Activated CD8-positive, alpha-beta T cell treated with anti-CD3 and anti-CD28 coated beads for 36 hours (primary cell): Measurements from ENCODE around the gene RDH8. TPM values are rescaled to one million over a fixed set of nuclear protein-coding genes. Genes with fewer than 3 reads are reported as not detected.

Experiments used
- ATAC-seq: fragments of 200-7000 bp; cut with Tn5 transposase; one replicate; pipeline ENCODE4 v1.10.0; 2021; ENCODE audit warnings: mild to moderate bottlenecking, moderate library complexity
- CTCF ChIA-PET: fragments of 350-600 bp; sonication (Branson Sonifier 250); formaldehyde crosslinking; loops from one replicate; lab custom pipeline; 2021; ENCODE audit warnings: antibody characterized with exemption; lab: Charles Lee
- POLR2A ChIA-PET: fragments of 350-600 bp; sonication (Branson Sonifier 250); formaldehyde crosslinking; loops from one replicate; lab custom pipeline; 2021; ENCODE audit warnings: antibody characterized with exemption; lab: Charles Lee
- DNase-seq: peaks from one replicate; pipeline ENCODE4 v3.0.0-alpha.2; 2020
- H3K27ac Mint-ChIP-seq: one replicate; pipeline ENCODE4 v1.8.0; 2021; ENCODE audit warnings: mild to moderate bottlenecking, mixed read lengths
- H3K27me3 Mint-ChIP-seq: one replicate; pipeline ENCODE4 v1.8.0; 2021; ENCODE audit warnings: mixed read lengths
- H3K36me3 Mint-ChIP-seq: one replicate; pipeline ENCODE4 v1.8.0; 2021; ENCODE audit warnings: low read depth, mixed read lengths
- H3K4me1 Mint-ChIP-seq: one replicate; pipeline ENCODE4 v1.8.0; 2021; ENCODE audit warnings: low read depth, mixed read lengths
- H3K4me3 Mint-ChIP-seq: one replicate; pipeline ENCODE4 v1.8.0; 2021; ENCODE audit warnings: mild to moderate bottlenecking, moderate library complexity, mixed read lengths
- H3K9me3 Mint-ChIP-seq: one replicate; pipeline ENCODE4 v1.8.0; 2021; ENCODE audit warnings: mixed read lengths
- CTCF ChIP-seq: fragments of 200-600 bp; IDR thresholded peaks from one replicate; pipeline ENCODE4 v1.8.0; 2022; ENCODE audit warnings: antibody characterized with exemption, mild to moderate bottlenecking
- intact Hi-C: fragments of 100-400 bp; cut with micrococcal nuclease; formaldehyde crosslinking; loops from one replicate; pipeline ENCODE4 v1.10.0; 2022
- total RNA-seq, 2 experiments: library from RNA; stranded (reverse); gene quantifications; one replicate each; pipeline ENCODE4 v1.2.3, GENCODE V29; 2021

RDH8 gene
- total RNA-seq, 2 experiments from 2014 or later = not detected

GRCh38 chr19:9981406-9982260 lies 31.6 kb upstream of the RDH8 start:
- POLR2A ChIA-PET = no interaction called here
- ATAC-seq (no peak), DNase-seq (no peak)
- Mint-ChIP-seq H3K9me3 (no peaks in the 10 kb centered on the region), H3K4me3 (no peak overlapping the region), H3K4me1 (no peaks in the 10 kb centered on the region), H3K27me3 (peaks cover 6% of the 10 kb centered on the region), H3K36me3 (no peaks in the 10 kb centered on the region), H3K27ac (no peak overlapping the region)
- intact Hi-C loops = no loop called here
- TF ChIP-seq CTCF = no peak
- CTCF ChIA-PET = no interaction called here

DNA sequence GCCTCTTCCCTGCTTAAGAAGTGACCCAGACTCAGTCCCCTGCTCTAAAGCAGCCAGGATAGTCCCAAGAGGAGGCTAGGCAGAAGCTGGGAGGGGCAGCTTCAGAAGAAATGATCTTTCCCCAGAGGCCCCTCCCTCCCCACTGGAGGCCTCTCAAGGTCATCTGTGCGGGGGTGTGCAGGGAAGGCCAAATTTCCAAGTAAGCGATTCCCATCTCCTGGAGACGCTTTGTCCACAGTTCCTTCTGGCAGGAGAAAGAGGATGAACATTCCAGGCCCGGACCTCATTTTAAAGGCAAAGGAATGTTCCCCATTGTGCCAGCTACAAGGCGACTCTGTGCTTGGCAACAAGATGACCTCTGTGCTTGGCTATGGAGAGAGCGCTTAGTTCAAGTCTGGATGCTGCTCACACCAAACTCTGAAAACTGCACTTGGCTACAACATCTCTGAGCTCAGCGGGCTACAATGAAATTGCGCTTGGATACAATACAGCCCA lies 26.4 kb upstream of the RDH8 start:
- intact Hi-C loops = no loop called here
- no peaks in the 10 kb centered on the region for H3K4me1 Mint-ChIP-seq
- H3K9me3 Mint-ChIP-seq = no peaks in the 10 kb centered on the region
- CTCF ChIA-PET = interaction anchor here (0.7 to 1.2 kb wide), 2 partner anchors 9 to 13 kb away, joined by 3 to 5 read pairs; no protein-coding TSS in a partner anchor
- peaks cover 9% of the 10 kb centered on the region for H3K27me3 Mint-ChIP-seq
- no peaks in the 10 kb centered on the region for H3K36me3 Mint-ChIP-seq
- POLR2A ChIA-PET = interaction anchor here (1.3 kb wide), 1 partner anchor 27 kb away, joined by 3 read pairs; no protein-coding TSS in a partner anchor
- H3K4me3 Mint-ChIP-seq = no peak overlapping the region
- no peak for TF ChIP-seq CTCF
- ATAC-seq (no peak), DNase-seq (no peak)
- no peak overlapping the region for H3K27ac Mint-ChIP-seq

DNA sequence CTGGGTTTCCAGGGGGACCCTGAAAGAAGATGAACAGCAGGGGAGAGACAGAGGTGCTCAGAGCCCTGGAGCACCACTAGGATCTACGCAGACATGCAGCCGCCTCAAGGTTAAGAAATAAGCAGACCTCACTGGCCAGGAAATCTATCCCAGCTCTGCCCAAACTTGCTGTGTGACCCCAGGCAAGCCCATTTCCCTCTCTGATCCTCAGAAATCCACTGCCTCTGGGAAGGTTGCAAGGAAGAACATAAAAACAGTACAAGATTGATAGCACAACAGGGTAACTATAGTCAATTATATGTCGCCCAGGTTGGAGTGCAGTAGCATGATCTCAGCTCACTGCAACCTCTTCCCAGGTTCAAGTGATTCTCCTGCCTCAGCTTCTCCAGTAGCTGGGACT lies 23.8 kb upstream of the RDH8 start:
- H3K4me1 Mint-ChIP-seq = no peaks in the 10 kb centered on the region
- peaks cover 5% of the 10 kb centered on the region for H3K27me3 Mint-ChIP-seq
- H3K27ac Mint-ChIP-seq = no peak overlapping the region
- DNase-seq (no peak), ATAC-seq (no peak)
- no peaks in the 10 kb centered on the region for H3K36me3 Mint-ChIP-seq
- no peak overlapping the region for H3K4me3 Mint-ChIP-seq
- no peaks in the 10 kb centered on the region for H3K9me3 Mint-ChIP-seq
- POLR2A ChIA-PET = no interaction called here
- intact Hi-C loops = no loop called here
- CTCF ChIA-PET = interaction anchor here (1.1 kb wide), 1 partner anchor 11 kb away, joined by 4 read pairs; no protein-coding TSS in a partner anchor
- TF ChIP-seq CTCF = no peak

DNA sequence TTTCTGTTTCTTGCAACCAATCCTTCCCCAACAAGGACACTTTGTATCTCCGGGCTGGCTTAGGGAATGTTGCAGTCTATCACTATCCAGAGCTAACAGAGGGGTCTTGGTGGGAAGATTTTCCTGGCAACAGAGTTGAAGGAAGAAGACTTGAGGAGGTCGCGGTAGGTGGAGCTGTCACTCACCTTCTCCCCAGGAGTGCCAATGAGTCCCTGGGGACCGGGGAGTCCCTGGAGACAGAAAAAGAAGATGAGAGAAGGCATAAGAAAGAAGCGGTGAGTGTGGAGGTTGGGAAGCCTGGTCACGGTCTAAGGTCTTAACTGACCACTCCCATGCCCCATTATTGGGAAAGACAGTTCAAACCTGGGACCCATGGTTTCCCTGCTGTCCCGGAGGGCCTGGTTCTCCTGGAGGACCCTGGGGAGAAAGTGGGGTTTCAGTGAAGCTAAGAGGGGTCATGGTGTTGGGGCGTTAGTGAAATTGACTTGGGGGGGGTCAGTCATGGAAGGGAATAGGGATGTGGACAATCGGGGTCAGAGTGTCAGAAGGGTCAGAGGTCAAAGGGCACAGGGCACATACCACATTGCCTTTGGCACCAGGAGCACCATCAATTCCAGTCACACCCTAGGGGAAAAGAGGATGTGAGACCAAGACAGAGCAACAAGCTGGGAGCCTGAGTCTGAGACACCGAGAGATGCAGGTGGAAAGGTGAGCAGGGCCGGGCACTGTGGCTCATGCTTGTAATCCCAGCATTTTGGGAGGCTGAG lies 21.7 kb upstream of the RDH8 start:
- DNase-seq = no peak
- no peaks in the 10 kb centered on the region for H3K4me1 Mint-ChIP-seq
- peaks cover 4% of the 10 kb centered on the region for H3K27me3 Mint-ChIP-seq
- H3K9me3 Mint-ChIP-seq = no peaks in the 10 kb centered on the region
- intact Hi-C loops = no loop called here
- no peak overlapping the region for H3K4me3 Mint-ChIP-seq
- ChIA-PET POLR2A (no interaction called here), CTCF (interaction anchor here (1.3 to 1.8 kb wide), 2 partner anchors 9 to 36 kb away, joined by 5 to 7 read pairs; no protein-coding TSS in a partner anchor)
- no peak for ATAC-seq
- TF ChIP-seq CTCF = no peak
- no peak overlapping the region for H3K27ac Mint-ChIP-seq
- H3K36me3 Mint-ChIP-seq = no peaks in the 10 kb centered on the region
